Kidney epithelial cell (primary cell): ENCODE measurements around the gene FST. TPM values are rescaled to one million over a fixed set of nuclear protein-coding genes. Genes with fewer than 3 reads are reported as not detected.
A peak's percentile ranks its signal among the peaks of the same experiment; 100 is the strongest.

ENCODE experiments used
- DNase-seq: peaks from one replicate; pipeline ENCODE4 v3.0.0-alpha.2; 2010; ENCODE audit warnings: low read depth
- H3K27me3 ChIP-seq: 2 replicates; pipeline ENCODE4 v1.6.0; 2011; ENCODE audit warnings: low read length; ENCODE audit not compliant: control insufficient read depth, insufficient read depth
- H3K36me3 ChIP-seq: 2 replicates; pipeline ENCODE4 v1.5.1; 2011; ENCODE audit warnings: low read length; ENCODE audit not compliant: control insufficient read depth, insufficient read depth
- H3K4me3 ChIP-seq: 2 replicates; pipeline ENCODE4 v1.5.1; 2011; ENCODE audit warnings: low read depth, mild to moderate bottlenecking, control low read depth, low read length
- total RNA-seq: library from RNA; depleted of rRNA; stranded (reverse); fragments of >200 nt; gene quantifications from 2 replicates; pipeline ENCODE4 v1.2.3, GENCODE V29; 2015
- TF ChIP-seq, protein P1 (sequence below): IDR thresholded peaks from 2 replicates; pipeline ENCODE4 v1.5.1; 2011; ENCODE audit warnings: mild to moderate bottlenecking, moderate library complexity, low read length, control low read depth, inconsistent platforms; ENCODE audit not compliant: insufficient read depth, poor library complexity, severe bottlenecking

FST gene
- total RNA-seq, 1 donor from 2014 or later = 0.33 TPM

DNA sequence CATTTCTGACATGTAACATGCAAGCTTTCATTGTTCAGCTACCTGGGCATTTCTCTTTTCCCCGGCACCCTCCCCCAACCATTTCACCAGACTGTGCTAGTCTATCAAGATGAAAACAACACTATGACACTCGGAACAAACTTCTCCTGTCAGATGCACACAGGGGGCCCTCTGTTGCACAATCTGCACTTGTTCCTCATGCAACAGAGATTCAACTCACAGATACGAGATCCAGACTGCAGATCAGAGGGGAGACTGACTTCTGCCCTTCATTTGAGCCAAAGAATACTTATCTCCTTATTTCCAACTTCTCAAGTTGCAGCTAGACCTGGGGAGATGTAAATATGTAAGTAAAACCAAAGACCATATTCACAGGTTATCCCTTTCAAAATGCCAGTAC lies 15.7 kb upstream of the FST start:
- Histone ChIP-seq H3K36me3 (no peaks in the 10 kb centered on the region), H3K4me3 (no peak overlapping the region), H3K27me3 (no peaks in the 10 kb centered on the region)
- DNase-seq = no peak
- TF ChIP-seq, protein P1, sequence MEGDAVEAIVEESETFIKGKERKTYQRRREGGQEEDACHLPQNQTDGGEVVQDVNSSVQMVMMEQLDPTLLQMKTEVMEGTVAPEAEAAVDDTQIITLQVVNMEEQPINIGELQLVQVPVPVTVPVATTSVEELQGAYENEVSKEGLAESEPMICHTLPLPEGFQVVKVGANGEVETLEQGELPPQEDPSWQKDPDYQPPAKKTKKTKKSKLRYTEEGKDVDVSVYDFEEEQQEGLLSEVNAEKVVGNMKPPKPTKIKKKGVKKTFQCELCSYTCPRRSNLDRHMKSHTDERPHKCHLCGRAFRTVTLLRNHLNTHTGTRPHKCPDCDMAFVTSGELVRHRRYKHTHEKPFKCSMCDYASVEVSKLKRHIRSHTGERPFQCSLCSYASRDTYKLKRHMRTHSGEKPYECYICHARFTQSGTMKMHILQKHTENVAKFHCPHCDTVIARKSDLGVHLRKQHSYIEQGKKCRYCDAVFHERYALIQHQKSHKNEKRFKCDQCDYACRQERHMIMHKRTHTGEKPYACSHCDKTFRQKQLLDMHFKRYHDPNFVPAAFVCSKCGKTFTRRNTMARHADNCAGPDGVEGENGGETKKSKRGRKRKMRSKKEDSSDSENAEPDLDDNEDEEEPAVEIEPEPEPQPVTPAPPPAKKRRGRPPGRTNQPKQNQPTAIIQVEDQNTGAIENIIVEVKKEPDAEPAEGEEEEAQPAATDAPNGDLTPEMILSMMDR = no peak

DNA sequence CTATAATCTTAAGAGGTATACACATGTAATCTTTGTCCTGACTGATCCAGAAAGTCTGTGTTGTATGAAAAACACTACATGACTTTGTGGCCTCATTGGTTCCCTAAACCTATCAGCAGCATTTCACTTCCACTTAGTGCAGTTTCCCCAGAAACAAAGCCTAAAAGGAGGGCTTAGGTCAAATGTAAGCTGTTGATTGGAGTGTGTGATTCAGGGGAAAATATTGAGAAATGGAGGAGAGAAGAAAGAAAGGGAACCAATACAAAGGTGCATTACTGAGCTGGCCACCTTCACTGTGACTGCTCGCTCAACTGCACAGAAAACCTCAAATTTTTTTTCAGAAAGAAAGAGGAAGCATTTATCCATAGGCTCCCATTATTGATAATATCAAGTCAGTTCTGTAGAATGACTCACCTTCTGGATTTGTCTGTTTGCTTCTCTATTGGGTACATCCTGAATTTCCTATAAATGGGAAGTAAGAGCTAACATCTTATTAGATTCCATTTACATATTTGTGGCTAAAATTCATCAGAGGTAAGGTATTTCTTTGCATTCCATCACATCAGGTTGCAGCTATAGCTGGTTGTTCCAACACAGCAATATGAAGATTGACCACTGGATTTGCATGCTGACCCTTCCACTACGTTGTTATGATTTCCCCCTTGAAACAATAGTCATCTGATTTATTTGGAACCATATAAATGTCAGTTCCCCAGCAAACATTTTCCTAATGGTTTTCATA lies 10.3 kb upstream of the FST start:
- TF ChIP-seq, protein P1 = no peak
- no peaks in the 10 kb centered on the region for H3K27me3 ChIP-seq
- no peak overlapping the region for H3K4me3 ChIP-seq
- peak; percentile 25 for DNase-seq
- no peaks in the 10 kb centered on the region for H3K36me3 ChIP-seq

DNA sequence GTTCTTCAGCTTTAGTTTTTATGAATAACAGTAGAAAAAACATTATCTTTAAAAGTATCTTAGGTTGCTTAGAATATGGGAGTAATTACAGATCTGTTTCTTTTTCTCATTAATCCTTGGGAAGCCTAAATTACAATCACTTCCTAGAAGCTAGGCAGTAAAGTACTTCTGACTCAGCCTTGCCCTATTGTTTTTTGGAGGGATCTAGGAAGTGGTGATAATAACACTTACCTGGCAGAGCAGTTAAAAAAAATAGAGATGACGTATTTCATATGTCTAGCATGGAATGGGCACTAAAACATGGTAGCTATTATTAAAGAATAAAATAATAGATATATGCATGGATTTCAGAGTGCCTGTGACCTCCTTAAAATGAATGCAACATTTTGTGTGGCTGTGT lies 8.2 kb upstream of the FST start:
- no peak overlapping the region for H3K4me3 ChIP-seq
- no peaks in the 10 kb centered on the region for H3K36me3 ChIP-seq
- peaks cover 2% of the 10 kb centered on the region for H3K27me3 ChIP-seq
- TF ChIP-seq, protein P1 = no peak
- no peak for DNase-seq

DNA sequence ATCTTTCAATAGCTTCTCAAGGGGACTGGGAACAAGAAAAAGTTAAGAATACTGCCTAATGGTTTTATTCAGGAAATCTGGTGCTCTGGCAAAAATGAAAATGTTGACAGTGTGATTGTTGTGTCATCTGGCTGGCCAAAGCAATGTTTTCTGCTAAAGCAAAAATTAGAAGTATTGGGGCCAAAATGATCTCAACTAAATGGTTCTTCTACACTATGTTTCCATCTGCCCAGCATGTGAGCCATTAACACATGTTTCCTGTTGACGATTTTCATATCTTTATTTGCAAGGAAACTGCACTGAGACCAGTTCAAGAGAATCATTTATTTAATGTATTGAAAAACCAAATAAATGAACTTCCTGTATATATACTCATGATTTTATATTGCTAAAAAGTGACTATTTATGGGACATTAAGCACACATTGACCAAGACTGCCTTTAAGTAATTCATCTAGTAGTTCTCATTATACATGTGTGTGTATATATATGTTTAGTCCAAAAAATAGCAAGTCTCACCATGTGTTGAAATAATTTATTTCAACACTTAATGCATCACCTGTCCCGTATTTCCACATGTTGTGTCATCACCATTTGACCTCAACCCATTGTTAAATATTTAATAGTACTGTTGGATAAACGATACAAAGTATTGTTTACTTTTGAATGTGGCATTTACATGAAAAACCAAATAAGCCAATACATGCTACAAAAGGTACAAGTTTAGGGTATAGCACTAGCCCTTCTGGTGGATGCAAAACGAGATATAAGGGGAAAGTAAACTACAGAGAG lies 7.5 kb upstream of the FST start:
- no peaks in the 10 kb centered on the region for H3K36me3 ChIP-seq

DNA sequence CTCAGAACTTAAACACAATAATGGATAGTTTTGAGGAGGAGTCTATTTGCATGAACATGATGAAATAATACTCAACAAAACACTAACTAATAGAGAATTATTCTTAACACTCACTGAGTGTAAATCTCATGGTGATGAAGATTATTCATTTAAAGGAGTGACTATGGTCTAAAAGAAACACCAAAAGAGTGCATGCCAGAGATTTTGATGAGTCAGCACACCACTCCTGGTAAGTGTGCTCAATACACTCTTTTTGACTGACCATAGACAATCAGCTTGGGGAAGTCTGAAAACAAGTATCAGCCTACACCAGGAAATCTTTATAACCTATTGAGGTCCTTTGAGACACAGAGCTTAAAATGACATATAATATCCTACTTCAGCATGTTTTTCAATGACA lies 6.8 kb upstream of the FST start:
- H3K4me3 ChIP-seq = no peak overlapping the region
- DNase-seq = no peak
- H3K27me3 ChIP-seq = peaks cover 4% of the 10 kb centered on the region
- no peaks in the 10 kb centered on the region for H3K36me3 ChIP-seq
- TF ChIP-seq, protein P1 = no peak

More for the DNA sequence above, 7.5 kb upstream of the FST start:
- peaks cover 2% of the 10 kb centered on the region for H3K27me3 ChIP-seq
- TF ChIP-seq, protein P1 = no peak
- H3K4me3 ChIP-seq = no peak overlapping the region
- no peak for DNase-seq
